OCI-M2 (cell line): Measurements from ENCODE around the gene INPP4A.

ENCODE experiments used
- DNase-seq: peaks from one replicate; lab custom pipeline; 2025; ENCODE audit not compliant: unreplicated experiment; lab: John Stamatoyannopoulos, UW

The INPP4A gene

GRCh38 chr2:98474979-98475632, 30.4 kb downstream of the INPP4A start:
- no peak for DNase-seq

DNA sequence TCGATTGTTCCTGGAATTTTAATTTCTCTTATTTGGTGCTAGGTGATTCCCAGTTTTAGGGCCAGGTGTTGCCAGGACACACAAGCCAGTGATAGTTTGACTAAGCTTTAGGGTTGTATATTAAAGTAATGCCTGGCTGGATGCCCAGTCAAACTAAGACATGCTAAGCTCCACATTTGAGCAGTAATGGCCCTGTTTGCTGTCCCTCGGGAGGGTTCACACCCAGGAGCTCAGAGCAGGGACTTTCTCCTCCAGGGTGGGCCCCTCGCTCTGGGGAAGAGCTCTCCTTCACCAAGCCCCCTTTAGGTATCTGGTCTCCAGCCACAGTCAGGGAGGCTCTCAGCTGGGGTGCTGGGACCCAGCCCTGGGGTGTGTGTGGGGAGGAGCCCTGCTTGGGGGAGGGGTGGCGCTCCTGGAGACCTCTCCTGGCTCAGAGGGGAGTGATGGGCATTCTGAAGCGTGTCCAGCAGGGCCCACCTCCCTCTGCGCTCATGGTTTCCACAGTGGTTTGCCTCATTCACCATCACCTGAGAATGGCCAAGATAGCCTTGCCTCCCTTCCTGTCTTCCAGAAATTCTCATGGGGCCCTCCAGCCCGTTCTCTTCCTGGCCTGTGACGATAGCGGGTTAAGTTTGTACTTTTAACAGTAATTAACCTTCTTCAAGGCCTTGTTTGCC, 31.7 kb downstream of the INPP4A start:
- DNase-seq, result no peak

DNA sequence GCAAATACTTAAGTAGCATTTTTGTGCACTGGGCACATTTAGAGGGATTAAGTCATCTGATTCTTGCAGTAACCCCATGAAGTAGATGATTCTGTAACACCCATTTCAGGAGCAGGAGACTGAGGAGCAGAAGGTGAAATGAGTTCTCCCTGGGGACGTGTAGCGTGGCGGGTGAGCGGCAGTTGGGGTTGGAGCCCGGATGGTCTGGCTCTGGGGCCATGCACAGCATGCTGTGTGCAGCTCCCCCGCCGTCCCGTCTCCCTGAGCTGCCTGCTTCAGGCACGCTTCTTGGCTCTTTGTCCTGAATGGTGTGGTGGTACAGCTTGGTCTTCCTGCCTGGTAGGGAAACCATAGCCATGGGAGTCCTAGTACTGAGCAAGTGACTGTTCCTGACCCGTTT, 32.4 kb downstream of the INPP4A start:
- no peak for DNase-seq

- no peak for DNase-seq
These were observed 32.8 kb downstream of the INPP4A start for GRCh38 chr2:98477506-98477905.

DNA sequence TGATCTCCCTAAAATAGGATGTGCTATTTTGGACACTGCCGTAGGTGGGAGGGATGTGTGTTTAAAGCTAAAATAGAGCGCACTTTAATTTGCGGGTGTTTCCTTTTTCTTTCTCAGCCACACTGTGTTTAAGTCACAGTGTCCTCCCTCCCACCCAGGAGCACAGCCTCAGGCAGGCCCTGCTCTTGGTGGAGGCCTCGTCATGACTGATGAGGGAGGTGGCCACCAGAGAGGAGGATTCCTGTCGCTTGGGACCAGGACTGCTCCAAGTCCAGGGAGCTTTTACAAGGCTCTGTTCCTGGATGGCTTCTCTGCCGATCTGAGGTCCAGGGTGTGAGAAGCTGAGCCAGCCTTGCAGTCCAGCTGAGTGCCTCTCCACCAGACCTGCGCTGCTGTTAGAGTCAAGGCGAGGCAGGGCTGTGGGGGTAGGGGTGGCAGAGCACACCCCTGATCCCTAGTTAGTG, 33.5 kb downstream of the INPP4A start:
- no peak for DNase-seq

GRCh38 chr2:98478907-98479306, 34.2 kb downstream of the INPP4A start:
- no peak for DNase-seq

DNA sequence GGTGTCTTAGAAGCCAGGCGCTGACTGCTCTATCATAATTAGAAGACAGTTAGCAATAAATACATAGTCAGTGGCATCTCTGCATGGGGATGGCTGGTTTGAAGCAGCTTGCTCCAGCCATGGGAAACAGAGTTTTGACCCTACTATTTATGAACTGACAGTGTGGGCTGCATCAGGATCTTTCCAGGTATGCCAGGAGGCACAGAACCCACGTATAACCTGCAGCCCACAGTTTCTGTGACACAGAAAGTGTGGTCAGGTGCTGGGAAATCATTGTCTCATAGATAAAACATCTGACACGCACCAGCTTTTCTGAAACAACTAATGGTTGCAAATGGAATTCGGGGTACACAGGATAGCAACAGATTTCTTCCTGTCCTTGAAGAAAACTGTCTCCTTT, 34.7 kb downstream of the INPP4A start:
- DNase-seq, result no peak

DNA sequence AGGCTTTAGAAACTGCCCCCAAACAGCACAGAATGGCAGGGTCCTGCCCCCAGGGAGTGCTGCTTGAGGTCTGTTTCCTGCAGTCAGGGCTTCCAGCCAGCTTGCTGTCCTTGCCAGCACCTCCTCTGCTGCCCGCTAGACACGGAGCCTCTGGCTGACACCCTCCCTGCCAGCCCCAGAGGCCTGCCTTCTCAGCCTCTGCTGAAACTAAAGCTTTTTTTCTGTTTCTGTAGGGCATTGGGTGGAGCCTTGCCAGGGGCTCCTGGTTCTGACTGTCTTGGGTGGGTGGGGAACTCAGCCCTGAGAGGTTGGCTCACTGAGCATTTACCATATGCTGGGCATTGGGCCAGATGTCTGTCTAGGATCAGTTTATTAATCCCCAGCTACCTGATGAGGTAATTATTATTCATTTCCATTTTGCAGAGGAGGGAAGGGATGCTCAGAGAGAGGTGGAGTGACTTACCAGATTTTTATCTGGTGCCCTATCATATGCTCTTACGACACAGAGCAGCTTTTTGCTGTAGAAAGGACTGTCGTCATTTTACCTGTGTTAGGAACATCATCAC, 35.4 kb downstream of the INPP4A start:
- DNase-seq, result no peak

DNA sequence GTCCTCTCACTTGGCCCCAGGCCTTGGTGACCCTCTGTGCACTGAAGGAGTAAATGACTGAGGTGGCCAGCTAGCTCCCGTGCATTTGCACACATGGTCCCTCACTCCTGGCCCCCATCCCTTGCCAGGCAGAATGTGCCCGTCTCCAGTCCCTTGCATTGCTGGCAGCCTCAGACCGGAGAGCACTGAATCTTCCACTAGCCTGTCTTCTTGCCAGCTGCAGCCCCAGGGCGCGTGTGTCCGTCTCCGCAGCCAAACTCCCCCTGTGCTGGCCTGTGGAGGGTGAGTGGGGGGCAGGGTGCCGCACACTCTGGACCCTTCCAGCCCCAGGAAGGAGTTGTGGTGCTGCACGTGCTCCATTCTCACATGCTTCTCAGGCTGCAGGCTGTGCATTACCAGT, 35.9 kb downstream of the INPP4A start:
- no peak for DNase-seq

DNA sequence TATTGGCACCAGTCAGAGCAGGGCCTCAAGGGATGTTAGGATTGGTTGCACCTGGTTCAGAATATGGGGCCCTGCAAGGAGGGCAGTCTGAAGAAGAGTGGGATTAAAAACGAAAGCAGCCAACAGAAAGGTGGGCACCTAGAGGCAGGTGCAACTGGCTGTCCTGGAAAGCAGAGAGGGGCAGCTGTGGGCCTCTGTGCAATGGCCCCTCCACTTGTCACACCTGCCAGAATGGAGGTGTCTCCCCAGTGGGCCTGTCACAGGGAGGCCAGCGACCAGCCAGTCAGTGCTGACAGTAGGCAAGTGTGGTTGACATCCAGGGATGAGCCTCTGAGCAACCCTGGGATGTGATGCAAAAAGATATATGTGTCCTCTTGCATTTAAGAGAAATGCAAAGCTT, 37.7 kb downstream of the INPP4A start:
- no peak for DNase-seq

DNA sequence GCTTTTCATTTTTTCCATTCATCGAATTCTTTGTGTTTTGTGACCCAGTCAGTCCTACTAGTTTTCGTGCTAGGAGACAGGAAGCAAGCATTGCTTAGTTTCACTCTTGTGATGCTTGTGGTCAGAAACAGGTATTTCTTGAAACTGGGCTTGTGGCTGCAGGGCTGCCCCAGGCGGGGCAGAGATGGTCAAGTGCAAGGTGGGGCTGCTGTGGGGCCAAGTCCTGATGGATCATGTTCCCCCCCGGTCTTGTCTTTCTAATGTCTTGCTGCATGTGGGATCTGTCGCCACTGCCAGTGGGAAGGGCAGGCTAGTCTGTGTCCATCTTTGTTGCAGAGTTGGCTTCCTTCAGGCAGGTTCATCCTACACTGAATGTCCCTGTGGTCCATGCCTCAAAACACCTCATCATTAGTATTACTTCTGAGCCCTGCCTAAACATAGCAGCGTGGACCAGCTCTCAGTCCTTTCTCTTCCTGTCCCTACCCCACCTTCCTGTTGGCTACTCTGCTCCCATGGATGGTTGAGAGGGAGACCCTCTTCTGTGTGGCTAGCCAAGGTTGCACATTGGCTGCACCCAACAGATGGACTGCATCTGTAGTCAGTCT, 38.7 kb downstream of the INPP4A start:
- no peak for DNase-seq

DNA sequence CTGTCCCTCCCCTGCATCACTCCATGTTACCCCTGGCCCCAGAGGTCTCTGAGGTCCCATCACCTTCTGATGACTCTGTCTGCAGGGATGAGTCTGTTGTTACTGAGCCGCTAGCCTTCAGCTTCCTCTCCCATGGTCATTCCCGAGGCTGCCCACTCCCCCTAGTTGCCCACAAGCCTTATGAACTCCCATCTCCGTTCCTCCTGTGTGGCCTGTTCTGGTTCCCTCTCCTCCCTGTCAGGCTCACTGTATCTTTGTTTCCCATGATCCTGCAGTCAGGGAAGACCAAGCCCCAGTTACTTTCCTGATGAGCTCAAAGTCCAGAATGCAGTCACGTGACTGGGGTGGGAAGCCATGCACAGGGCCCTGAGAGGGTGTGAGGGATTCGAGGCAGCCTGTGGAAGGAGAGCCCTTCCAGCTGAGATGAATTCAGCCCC, 39.5 kb downstream of the INPP4A start:
- DNase-seq, result no peak

DNA sequence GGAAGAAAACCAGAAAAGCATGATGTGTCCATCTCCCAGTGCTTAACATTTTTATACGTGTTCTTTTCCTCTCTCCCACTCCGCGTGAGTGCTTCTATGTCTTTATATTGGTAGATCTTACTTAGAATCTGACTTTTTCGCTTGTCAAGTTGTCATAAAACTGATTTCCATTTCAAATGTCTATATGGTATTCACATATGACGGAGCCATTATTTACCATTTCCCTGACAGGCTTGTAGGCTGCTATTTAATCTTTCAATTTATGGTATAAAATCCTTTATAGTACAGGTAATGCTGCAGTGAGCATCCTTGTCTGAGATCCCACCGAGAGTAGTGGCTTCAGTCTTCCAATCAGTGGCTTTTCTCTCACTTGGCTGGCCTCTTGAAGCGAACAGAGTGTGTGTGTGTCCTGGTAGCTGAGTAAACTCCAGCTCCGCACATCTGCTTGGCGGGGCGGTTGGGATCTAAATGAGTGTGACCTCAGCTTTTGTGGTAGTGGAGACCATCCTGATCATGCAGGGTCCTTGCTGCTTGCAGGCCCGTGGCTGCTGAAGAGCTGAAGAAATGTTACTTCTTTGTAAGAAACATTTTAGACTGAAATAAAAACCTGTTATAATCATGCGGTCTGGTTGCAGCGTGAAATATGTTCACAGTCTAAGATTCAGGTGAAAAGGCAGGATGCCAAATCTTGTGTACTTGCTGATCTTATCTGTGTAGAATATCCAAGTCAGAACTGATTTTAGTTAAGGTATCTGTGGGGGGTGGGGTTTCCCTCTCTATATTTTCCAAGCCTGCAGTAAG, 40.2 kb downstream of the INPP4A start:
- DNase-seq, result no peak

GRCh38 chr2:98485453-98485755, 40.7 kb downstream of the INPP4A start:
- DNase-seq, result no peak

DNA sequence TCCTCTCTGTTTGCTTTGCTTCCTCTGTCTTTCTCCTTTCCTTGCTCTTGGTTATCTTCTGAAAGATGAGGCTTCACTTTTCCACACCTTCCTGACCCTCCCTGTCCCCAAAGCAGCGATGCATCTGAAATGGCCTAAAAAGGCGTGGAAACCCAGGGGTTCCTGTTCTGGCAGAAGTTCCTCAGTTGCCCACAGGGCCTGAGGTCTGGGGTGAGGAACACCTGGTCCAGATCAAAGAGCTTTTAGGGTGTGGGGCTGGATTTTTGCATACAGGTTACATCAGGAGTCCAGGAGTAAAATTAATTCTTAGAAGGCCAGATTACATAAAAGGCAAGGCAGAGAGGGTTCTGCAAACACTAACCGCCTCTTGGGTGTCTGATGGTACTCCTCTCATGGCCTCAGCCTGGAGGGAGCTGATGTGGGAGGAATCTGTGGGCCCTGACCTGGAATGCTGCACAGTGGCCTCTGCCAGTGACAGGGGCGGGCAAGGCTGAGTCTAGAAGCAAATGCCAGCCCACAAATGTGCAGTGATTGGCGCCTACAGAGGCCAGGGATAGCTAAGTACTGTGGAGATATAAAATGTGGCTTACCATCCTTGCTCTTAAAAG, 41.8 kb downstream of the INPP4A start:
- DNase-seq, result no peak

GRCh38 chr2:98487101-98487805, 42.6 kb downstream of the INPP4A start:
- no peak for DNase-seq

GRCh38 chr2:98487806-98488189, 43.1 kb downstream of the INPP4A start:
- no peak for DNase-seq

- DNase-seq, result no peak
These were observed 43.6 kb downstream of the INPP4A start for GRCh38 chr2:98488252-98488651.

DNA sequence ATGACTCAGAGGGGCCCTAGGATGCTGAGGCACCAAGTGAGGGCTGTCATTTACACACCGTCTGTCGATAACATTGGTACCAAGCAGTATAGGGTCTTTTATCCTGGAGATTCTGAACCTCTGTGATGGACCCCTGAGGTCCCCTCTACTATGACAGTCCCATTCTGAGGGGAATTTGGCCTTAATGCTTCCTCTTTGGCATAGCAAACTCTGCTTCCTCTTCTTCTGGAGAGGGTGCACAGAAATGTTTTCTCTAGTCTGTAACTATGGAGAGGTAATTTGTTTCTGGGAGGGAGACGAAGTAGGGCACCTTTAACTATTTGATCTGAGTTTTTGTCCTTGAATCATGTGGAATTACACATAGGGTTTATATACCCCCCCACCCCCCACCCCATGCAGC, 44.8 kb downstream of the INPP4A start:
- no peak for DNase-seq
